GM12878 (cell line): ENCODE measurements around the gene DCDC1. TPM values are rescaled to one million over a fixed set of nuclear protein-coding genes. Genes with fewer than 3 reads are reported as not detected.

Experiments used
- ATAC-seq: fragments of 200-7000 bp; cut with Tn5 transposase; 3 replicates; pipeline ENCODE4 v1.9.1; 2020; ENCODE audit warnings: mild to moderate bottlenecking, moderate library complexity
- BruUV-seq: library from RNA; stranded (reverse); fragments of 400-500 nt; replicated peaks from 2 replicates; lab custom pipeline; 2021; lab: Mats Ljungman, UMichigan
- CTCF ChIA-PET: fragments of 300-600 bp; sonication (Branson Sonifier 250); formaldehyde crosslinking; extraction: SDS; loops from one replicate; lab custom pipeline; 2021; ENCODE audit warnings: inconsistent platforms; lab: Yijun Ruan, JAX
- POLR2A ChIA-PET: fragments of 350-600 bp; formaldehyde crosslinking; extraction: SDS; loops from one replicate; lab custom pipeline; 2021; ENCODE audit warnings: inconsistent platforms; lab: Charles Lee
- RAD21 ChIA-PET: fragments of 300-600 bp; sonication (Branson Sonifier 250); formaldehyde crosslinking; loops from one replicate; lab custom pipeline; 2023; ENCODE audit warnings: antibody characterized with exemption; ENCODE audit not compliant: unreplicated experiment; lab: Charles Lee
- SMC1A ChIA-PET: fragments of 300-600 bp; sonication (Branson Sonifier 250); formaldehyde crosslinking; loops from one replicate; lab custom pipeline; 2023; ENCODE audit not compliant: unreplicated experiment, uncharacterized antibody; lab: Charles Lee
- DNase-seq: peaks from one replicate; pipeline ENCODE4 v3.0.0-alpha.2; 2011; ENCODE audit warnings: low read depth, low spot score
- FAIRE-seq: peaks from 3 replicates; lab custom pipeline; 2011; peaks lifted over from hg19 to GRCh38; lab: Jason Lieb, UNC
- H2AFZ ChIP-seq: 2 replicates; pipeline ENCODE4 v1.6.0; 2011; ENCODE audit warnings: low read depth, low read length, control low read depth; ENCODE audit not compliant: control insufficient read depth
- H3K27ac ChIP-seq: 2 replicates; pipeline ENCODE4 v1.5.1; 2011; ENCODE audit warnings: control low read depth; ENCODE audit not compliant: control insufficient read depth, insufficient read depth
- H3K27me3 ChIP-seq, 2 experiments: replicated peaks in 1 of 2; 2 replicates each; pipeline versions ENCODE4 v1.6.0 to v1.6.1; 2011; ENCODE audit warnings: low read length in 1 of 2; ENCODE audit not compliant: control insufficient read depth in 2 of 2, insufficient read depth in 2 of 2
- H3K36me3 ChIP-seq, 2 experiments: 2 replicates each; pipeline ENCODE4 v1.5.1; 2011; ENCODE audit warnings: low read length in 1 of 2; ENCODE audit not compliant: control insufficient read depth in 2 of 2, insufficient read depth in 2 of 2
- H3K4me1 ChIP-seq: 2 replicates; pipeline ENCODE4 v1.6.1; 2011; ENCODE audit warnings: mild to moderate bottlenecking, low read length, moderate library complexity, mixed read lengths; ENCODE audit not compliant: control insufficient read depth, insufficient read depth
- H3K4me2 ChIP-seq: 2 replicates; pipeline ENCODE4 v1.6.0; 2011; ENCODE audit warnings: control low read depth; ENCODE audit not compliant: control insufficient read depth, insufficient read depth
- H3K4me3 ChIP-seq: fragments of 200-600 bp; sonication (generic); 2 replicates; pipeline ENCODE4 v1.5.1; 2016
- H3K79me2 ChIP-seq: 2 replicates; pipeline ENCODE4 v1.6.0; 2011; ENCODE audit warnings: low read length; ENCODE audit not compliant: control insufficient read depth, insufficient read depth
- H3K9ac ChIP-seq: 2 replicates; pipeline ENCODE4 v1.8.0; 2011; ENCODE audit warnings: low read length, control low read depth, mixed read lengths; ENCODE audit not compliant: control insufficient read depth, insufficient read depth
- H3K9me3 ChIP-seq: replicated peaks from 3 replicates; pipeline ENCODE4 v1.5.1; 2011; ENCODE audit warnings: mild to moderate bottlenecking, low read length; ENCODE audit not compliant: control insufficient read depth, insufficient read depth
- H4K20me1 ChIP-seq: 2 replicates; pipeline ENCODE4 v1.6.0; 2011; ENCODE audit not compliant: control insufficient read depth, insufficient read depth
- ASH2L ChIP-seq: fragments of 300-600, 200-600 bp; sonication (generic); IDR thresholded peaks from 2 replicates; pipeline ENCODE4 v1.6.1; 2017; ENCODE audit warnings: low read depth, mild to moderate bottlenecking, borderline replicate concordance
- BHLHE40 ChIP-seq, 2 experiments: fragments of 450-650 bp in 1 of 2; IDR thresholded peaks; 2 replicates each; pipeline ENCODE4 v1.6.1; 2011 to 2017; ENCODE audit warnings: low read depth in 2 of 2, borderline replicate concordance in 1 of 2, improper control_type of control experiment in 1 of 2, low read length in 1 of 2, mild to moderate bottlenecking in 1 of 2
- BMI1 ChIP-seq: fragments of 450-650 bp; IDR thresholded peaks from 2 replicates; pipeline ENCODE4 v1.6.1; 2016; ENCODE audit warnings: mild to moderate bottlenecking, moderate library complexity, borderline replicate concordance
- CHD2 ChIP-seq: IDR thresholded peaks from 2 replicates; pipeline ENCODE4 v1.6.1; 2011; ENCODE audit warnings: low read depth, low read length, improper control_type of control experiment, borderline replicate concordance
- CHD4 ChIP-seq: fragments of 200-600 bp; sonication (generic); IDR thresholded peaks from 2 replicates; pipeline ENCODE4 v1.6.1; 2016; ENCODE audit warnings: mild to moderate bottlenecking
- GATAD2B ChIP-seq: fragments of 450-650 bp; conservative IDR thresholded peaks from 2 replicates; pipeline ENCODE4 v1.6.1; 2017; ENCODE audit warnings: low read depth, mild to moderate bottlenecking, moderate library complexity
- KAT2A ChIP-seq: conservative IDR thresholded peaks from 2 replicates; pipeline ENCODE4 v1.6.1; 2011; ENCODE audit warnings: low read depth, low read length; ENCODE audit not compliant: control insufficient read depth
- NR2C2 ChIP-seq: IDR thresholded peaks from 2 replicates; pipeline ENCODE4 v1.6.1; 2011; ENCODE audit warnings: borderline replicate concordance, low read depth; ENCODE audit not compliant: control insufficient read depth, insufficient read length
- PAX5 ChIP-seq: IDR thresholded peaks from 2 replicates; pipeline ENCODE4 v1.6.1; 2011; ENCODE audit warnings: low read depth, low read length, borderline replicate concordance
- RFX5 ChIP-seq: IDR thresholded peaks from 2 replicates; pipeline ENCODE4 v1.6.1; 2011; ENCODE audit warnings: low read depth, low read length, improper control_type of control experiment
- SMAD1 ChIP-seq: fragments of 450-650 bp; IDR thresholded peaks from 2 replicates; pipeline ENCODE4 v1.6.1; 2018; ENCODE audit warnings: mild to moderate bottlenecking, low read depth; ENCODE audit not compliant: partially characterized antibody
- SP1 ChIP-seq: IDR thresholded peaks from one replicate; pipeline ENCODE4 v1.6.1; 2011; ENCODE audit warnings: low read depth, low read length
- STAT3 ChIP-seq: IDR thresholded peaks from 2 replicates; pipeline ENCODE4 v1.6.1; 2011; ENCODE audit warnings: low read depth, low read length, improper control_type of control experiment
- TAF1 ChIP-seq: IDR thresholded peaks from 2 replicates; pipeline ENCODE4 v1.6.1; 2011; ENCODE audit warnings: mild to moderate bottlenecking, low read depth, low read length, borderline replicate concordance
- USF2 ChIP-seq: IDR thresholded peaks from 2 replicates; pipeline ENCODE4 v1.6.1; 2011; ENCODE audit warnings: low read depth, low read length, improper control_type of control experiment, borderline replicate concordance
- ZBED1 ChIP-seq: IDR thresholded peaks from 2 replicates; pipeline ENCODE4 v1.6.1; 2016; ENCODE audit warnings: borderline replicate concordance
- WGBS: methylation state at CpG from one replicate; pipeline ENCODE4 v1.1.6; 2016; ENCODE audit warnings: low lambda C conversion rate; ENCODE audit not compliant: insufficient replicate concordance, insufficient coverage; ENCODE audit errors: missing lambda C conversion rate; 5-methylcytosine and 5-hydroxymethylcytosine counted together
- in situ Hi-C: fragments of 300-500 bp; cut with MboI; formaldehyde crosslinking; loops from 9 replicates; pipeline ENCODE4 v1.14.3; 2018; ENCODE audit warnings: mixed read lengths
- intact Hi-C: fragments of 100-400 bp; cut with micrococcal nuclease; formaldehyde crosslinking; loops from one replicate; pipeline ENCODE4 v1.14.2; 2022; ENCODE audit not compliant: unreplicated experiment
- polyA plus RNA-seq, 11 experiments: library from polyadenylated mRNA; depleted of rRNA in 4 of 11; unstranded in 6 of 11; stranded (reverse) in 5 of 11; fragments of >200 nt; fragmentation: Nextera tagmentation in 4 of 11; fragmentation: Illumina TruSeq in 1 of 11; extraction: Ambion mirVana in 4 of 11; extraction: Trizol in 1 of 11; gene quantifications; 1 replicate in 1 of 11; 2 replicates in 10 of 11; pipeline versions ENCODE4 v1.2.1 to v1.2.3, GENCODE V29; 2011 to 2016; ENCODE audit warnings: inconsistent platforms in 2 of 11, missing spikeins in 2 of 11, low read depth in 1 of 11
- total RNA-seq, 4 experiments: library from RNA; depleted of rRNA in 3 of 4; stranded (reverse); fragments of >200 nt in 3 of 4; fragmentation: Illumina TruSeq in 1 of 4; extraction: Trizol in 1 of 4; gene quantifications; 2 replicates each; pipeline versions ENCODE4 v1.2.1 to v1.2.3, GENCODE V29; 2013 to 2021
- TF ChIP-seq, protein P1 (sequence below): IDR thresholded peaks from 2 replicates; pipeline ENCODE4 v1.6.1; 2012; ENCODE audit warnings: low read depth, low read length, improper control_type of control experiment

DCDC1 gene
- total and polyA plus RNA-seq, 10 of the 15 experiments (the other 5 are each of a cell fraction or from before 2014, with no cell fraction given): not detected

GRCh38 chr11:31259797-31260196 lies 109.7 kb downstream of the DCDC1 start:
- no peak for FAIRE-seq

GRCh38 chr11:31254415-31254814 lies 115.1 kb downstream of the DCDC1 start:
- Histone ChIP-seq H3K9me3 (no peaks in the 10 kb centered on the region), H3K4me3 (no peak overlapping the region), H3K27me3 (no peaks in the 10 kb centered on the region), H3K79me2 (no peaks in the 10 kb centered on the region), H2AFZ (no peak overlapping the region), H4K20me1 (no peaks in the 10 kb centered on the region), H3K4me1 (no peaks in the 10 kb centered on the region), H3K9ac (no peak overlapping the region), H3K27ac (no peak overlapping the region), H3K4me2 (no peak overlapping the region), H3K36me3 (no peaks in the 10 kb centered on the region)
- no TSS peak for BruUV-seq
- ChIA-PET SMC1A (interaction anchor here (0.9 to 1.2 kb wide), 2 partner anchors 12 to 15 kb away, joined by 3 to 6 read pairs; no protein-coding TSS in a partner anchor), RAD21 (no interaction called here), POLR2A (no interaction called here), CTCF (interaction anchor here (0.8 to 1.9 kb wide), 4 partner anchors 13 to 204 kb away, joined by 3 to 8 read pairs (median 5); no protein-coding TSS in a partner anchor)
- DNase-seq: no peak
- no peak for TF ChIP-seq SP1
- TF ChIP-seq SMAD1: no peak
- TF ChIP-seq, protein P1, sequence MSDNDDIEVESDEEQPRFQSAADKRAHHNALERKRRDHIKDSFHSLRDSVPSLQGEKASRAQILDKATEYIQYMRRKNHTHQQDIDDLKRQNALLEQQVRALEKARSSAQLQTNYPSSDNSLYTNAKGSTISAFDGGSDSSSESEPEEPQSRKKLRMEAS: no peak
- no peak for TF ChIP-seq BHLHE40 (IDR thresholded peaks at IDR 0.05; ENCODE audit: borderline replicate concordance in 1 of 2, low read depth in 2 of 2, low read length in 1 of 2)
- no peak for FAIRE-seq
- intact Hi-C loops (no loop called here), in situ Hi-C loops (no loop called here)
- ATAC-seq: no peak

More at GRCh38 chr11:31259797-31260196, 109.7 kb downstream of the DCDC1 start:
- H3K36me3 ChIP-seq: no peaks in the 10 kb centered on the region
- no TSS peak for BruUV-seq
- RAD21 ChIA-PET: no interaction called here
- H3K4me1 ChIP-seq: no peaks in the 10 kb centered on the region
- intact Hi-C loops (no loop called here), in situ Hi-C loops (no loop called here)
- ATAC-seq (no peak), DNase-seq (no peak)
- no peak for TF ChIP-seq NR2C2
- TF ChIP-seq KAT2A: no peak
- TF ChIP-seq BMI1: no peak
- TF ChIP-seq ZBED1: no peak
- TF ChIP-seq TAF1: no peak
- no peak for TF ChIP-seq GATAD2B
- TF ChIP-seq CHD2: no peak
- TF ChIP-seq CHD4: no peak
- no peak for TF ChIP-seq PAX5
- no peak for TF ChIP-seq USF2
- TF ChIP-seq RFX5: no peak
- no peak for TF ChIP-seq STAT3
- TF ChIP-seq ASH2L: no peak
- CTCF ChIA-PET: no interaction called here
- H3K4me2 ChIP-seq: no peak overlapping the region
- no peak overlapping the region for H2AFZ ChIP-seq
- SMC1A ChIA-PET: no interaction called here
- no peaks in the 10 kb centered on the region for H4K20me1 ChIP-seq
- no peak overlapping the region for H3K27ac ChIP-seq
- no peaks in the 10 kb centered on the region for H3K9me3 ChIP-seq
- WGBS: 0% methylated on average over 1 of the region's 1 CpG
- H3K79me2 ChIP-seq: no peaks in the 10 kb centered on the region
- no peak overlapping the region for H3K4me3 ChIP-seq
- POLR2A ChIA-PET: no interaction called here
- no peak overlapping the region for H3K9ac ChIP-seq
- H3K27me3 ChIP-seq: no peaks in the 10 kb centered on the region
